GM21529 (cell line): ENCODE results near the gene PDZK1.
A peak's percentile ranks its signal among the peaks of the same experiment; 100 is the strongest.
"Not testable (repeated sequence)": the region's sequence is repeated elsewhere in the genome, so short reads cannot be mapped to it uniquely, and the experiment has no call there.

ENCODE experiments used
- ATAC-seq: cut with Tn5 transposase; IDR thresholded peaks from one replicate; pipeline ENCODE4 v1.9.1; 2021; ENCODE audit not compliant: unreplicated experiment

The PDZK1 gene

GRCh38 chr1:145707183-145707867 is at the start of gene PDZK1:
Gene PDZK1, minus strand, starts transcription at chr1:145707368. Its CDS starts 19,347 bp downstream, at chr1:145688021.
- ATAC-seq = no peak

- no peak for ATAC-seq
Observed at GRCh38 chr1:145751491-145752037, 44.4 kb upstream of the PDZK1 start.

- ATAC-seq = no peak
Observed at GRCh38 chr1:145750426-145750825, 43.3 kb upstream of the PDZK1 start.

- no peak for ATAC-seq
Observed at GRCh38 chr1:145747398-145748247, 40.5 kb upstream of the PDZK1 start.

GRCh38 chr1:145740269-145740668 is 33.1 kb upstream of the PDZK1 start:
- ATAC-seq = no peak

GRCh38 chr1:145736191-145736590 is 29.0 kb upstream of the PDZK1 start:
- ATAC-seq = no peak

GRCh38 chr1:145730900-145731299 is 23.7 kb upstream of the PDZK1 start:
- no peak for ATAC-seq

GRCh38 chr1:145730467-145730866 is 23.3 kb upstream of the PDZK1 start:
- ATAC-seq = no peak

- ATAC-seq = no peak
Observed at GRCh38 chr1:145729666-145730436, 22.7 kb upstream of the PDZK1 start.

- no peak for ATAC-seq
Observed at GRCh38 chr1:145729196-145729595, 22.0 kb upstream of the PDZK1 start.

GRCh38 chr1:145726193-145726592 is 19.0 kb upstream of the PDZK1 start:
- ATAC-seq = not testable (repeated sequence)

- ATAC-seq = peak; percentile 68
Observed at GRCh38 chr1:145720878-145721671, 13.9 kb upstream of the PDZK1 start.

- ATAC-seq = no peak
Observed at GRCh38 chr1:145720556-145720877, 13.3 kb upstream of the PDZK1 start.

GRCh38 chr1:145719230-145720079 is 12.3 kb upstream of the PDZK1 start, which contains the start of gene CD160:
Gene CD160, plus strand, starts transcription at chr1:145719499. Its CDS starts 8,829 bp downstream, at chr1:145728328.
- ATAC-seq = no peak

- not testable (repeated sequence) for ATAC-seq
Observed at GRCh38 chr1:145718465-145718864, 11.3 kb upstream of the PDZK1 start.

GRCh38 chr1:145717833-145718232 is 10.7 kb upstream of the PDZK1 start:
- ATAC-seq = no peak

- ATAC-seq = no peak
Observed at GRCh38 chr1:145716641-145717345, 9.6 kb upstream of the PDZK1 start.

GRCh38 chr1:145714524-145715111 is 7.5 kb upstream of the PDZK1 start:
- no peak for ATAC-seq
